K562 (cell line): ENCODE data around the gene GAMT. TPM values are rescaled to one million over a fixed set of nuclear protein-coding genes. Genes with fewer than 3 reads are reported as not detected.

ENCODE experiments used
- ATAC-seq: fragments of 200-7000 bp; cut with Tn5 transposase; 3 replicates; pipeline ENCODE4 v1.9.1; 2020; ENCODE audit warnings: moderate library complexity
- BruUV-seq: library from RNA; stranded (reverse); fragments of 400-500 nt; replicated peaks from 2 replicates; lab custom pipeline; 2021; lab: Mats Ljungman, UMichigan
- CTCF ChIA-PET: fragments of 300-600 bp; formaldehyde crosslinking; extraction: SDS; loops from one replicate; lab custom pipeline; 2021; ENCODE audit warnings: low intra/inter-chr PET ratio; lab: Yijun Ruan, JAX
- POLR2A ChIA-PET: fragments of 300-600, 350-650 bp; sonication (Branson Sonifier 250); formaldehyde crosslinking; extraction: SDS; loops from one replicate; lab custom pipeline; 2021; ENCODE audit warnings: antibody characterized with exemption, inconsistent platforms; lab: Yijun Ruan, JAX
- DNase-seq, 4 experiments: peaks; one replicate each; pipeline versions ENCODE4 v3.0.0 to v3.0.0-alpha.2; 2011 to 2018; ENCODE audit warnings: low spot score in 3 of 4, mixed read lengths in 3 of 4; ENCODE audit errors: extremely low read depth in 1 of 4
- FAIRE-seq: peaks from 2 replicates; lab custom pipeline; 2011; peaks lifted over from hg19 to GRCh38; lab: Jason Lieb, UNC
- H2AFZ ChIP-seq: 2 replicates; pipeline ENCODE4 v1.6.0; 2011; ENCODE audit warnings: low read depth, low read length, control low read depth, inconsistent platforms
- H3K27ac ChIP-seq: fragments of 200-600 bp; 3 replicates; pipeline ENCODE4 v1.8.0; 2011; ENCODE audit warnings: low read depth, mild to moderate bottlenecking, control low read depth, inconsistent platforms, low read length, moderate library complexity, mixed read lengths; ENCODE audit errors: extremely low read depth
- H3K27me3 ChIP-seq, 2 experiments: fragments of 300-600 bp in 1 of 2; 2 replicates in 1 of 2; 3 replicates in 1 of 2; pipeline versions ENCODE4 v1.6.0 to v1.8.0; 2011; ENCODE audit warnings: inconsistent platforms in 2 of 2, low read length in 2 of 2, mild to moderate bottlenecking in 1 of 2, mixed read lengths in 1 of 2, moderate library complexity in 1 of 2; ENCODE audit not compliant: control insufficient read depth in 2 of 2, insufficient read depth in 2 of 2
- H3K36me3 ChIP-seq: fragments of 300-600 bp; 3 replicates; pipeline ENCODE4 v1.8.0; 2011; ENCODE audit warnings: mild to moderate bottlenecking, low read length, inconsistent platforms; ENCODE audit not compliant: control insufficient read depth, insufficient read depth
- H3K4me1 ChIP-seq, 2 experiments: fragments of 200-600 bp in 1 of 2; replicated peaks in 1 of 2; 2 replicates in 1 of 2; 3 replicates in 1 of 2; pipeline versions ENCODE4 v1.5.1 to v1.8.0; 2011; ENCODE audit warnings: inconsistent platforms in 2 of 2, low read length in 2 of 2, mild to moderate bottlenecking in 1 of 2, mixed read lengths in 1 of 2, moderate library complexity in 1 of 2; ENCODE audit not compliant: control insufficient read depth in 2 of 2, insufficient read depth in 2 of 2
- H3K4me2 ChIP-seq: 2 replicates; pipeline ENCODE4 v1.6.1; 2011; ENCODE audit warnings: low read length, control low read depth, inconsistent platforms, mixed read lengths; ENCODE audit not compliant: insufficient read depth
- H3K4me3 ChIP-seq: fragments of 200-600 bp; sonication (generic), shearing (Covaris generic); 2 replicates; pipeline ENCODE4 v1.5.1; 2016; ENCODE audit warnings: control low read depth, inconsistent platforms
- H3K79me2 ChIP-seq: fragments of 200-600 bp; 3 replicates; pipeline ENCODE4 v1.8.0; 2011; ENCODE audit warnings: low read length, inconsistent platforms; ENCODE audit not compliant: control insufficient read depth, insufficient read depth
- H3K9ac ChIP-seq, 2 experiments: 2 replicates each; pipeline versions ENCODE4 v1.6.0 to v1.6.1; 2011; ENCODE audit warnings: low read depth in 2 of 2, low read length in 2 of 2, control low read depth in 1 of 2, inconsistent platforms in 1 of 2, mild to moderate bottlenecking in 1 of 2, mixed read lengths in 1 of 2; ENCODE audit not compliant: insufficient read depth in 1 of 2
- H3K9me1 ChIP-seq: one replicate; pipeline ENCODE4 v1.6.0; 2011; ENCODE audit warnings: inconsistent platforms, mild to moderate bottlenecking, low read length, moderate library complexity; ENCODE audit not compliant: control insufficient read depth, insufficient read depth
- H3K9me3 ChIP-seq: replicated peaks from 2 replicates; pipeline ENCODE4 v1.5.1; 2011; ENCODE audit warnings: low read depth, low read length, inconsistent platforms; ENCODE audit not compliant: control insufficient read depth, insufficient read depth
- H4K20me1 ChIP-seq: replicated peaks from 2 replicates; pipeline ENCODE4 v1.6.1; 2011; ENCODE audit warnings: low read length, inconsistent platforms, mixed read lengths; ENCODE audit not compliant: control insufficient read depth, insufficient read depth
- KDM1A ChIP-seq, 2 experiments: fragments of 450-650 bp; IDR thresholded peaks; 2 replicates each; pipeline ENCODE4 v1.6.1; 2016; ENCODE audit warnings: mild to moderate bottlenecking in 2 of 2
- MBD1 ChIP-seq: fragments of 250-450 bp; sonication (Bioruptor Pico); IDR thresholded peaks from 2 replicates; pipeline ENCODE4 v1.8.0; 2022; ENCODE audit warnings: inconsistent platforms
- NFIX ChIP-seq: fragments of 250-450 bp; sonication (Bioruptor Pico); IDR thresholded peaks from 2 replicates; pipeline ENCODE4 v1.4.0; 2020; ENCODE audit warnings: low read depth, mild to moderate bottlenecking, moderate library complexity
- POLR2G ChIP-seq: fragments of 200-400 bp; formaldehyde crosslinking; IDR thresholded peaks from 2 replicates; pipeline ENCODE4 v1.6.1; 2017; ENCODE audit warnings: low read depth, mild to moderate bottlenecking, antibody characterized with exemption, low read length, moderate library complexity
- RBFOX2 ChIP-seq: fragments of 200-400 bp; formaldehyde crosslinking; IDR thresholded peaks from 2 replicates; pipeline ENCODE4 v1.6.1; 2017; ENCODE audit warnings: low read depth, mild to moderate bottlenecking, low read length, moderate library complexity
- RBM22 ChIP-seq: fragments of 200-400 bp; formaldehyde crosslinking; IDR thresholded peaks from 2 replicates; pipeline ENCODE4 v1.6.1; 2018; ENCODE audit warnings: low read length, low read depth; ENCODE audit not compliant: poor library complexity, severe bottlenecking
- XRCC4 ChIP-seq: IDR thresholded peaks from one replicate; pipeline ENCODE4 v1.6.1; 2011; ENCODE audit not compliant: insufficient read depth, insufficient read length; ENCODE audit errors: extremely low read depth
- ZNF143 ChIP-seq: sonication (generic); formaldehyde crosslinking; IDR thresholded peaks from 2 replicates; pipeline ENCODE4 v1.9.0; 2022; ENCODE audit warnings: mild to moderate bottlenecking, missing genetic modification reagents
- ZNF263 ChIP-seq: sonication (generic); formaldehyde crosslinking; IDR thresholded peaks from 2 replicates; pipeline ENCODE4 v1.8.0; 2022; ENCODE audit warnings: mild to moderate bottlenecking, missing genetic modification reagents, borderline replicate concordance
- ZNF77 ChIP-seq: fragments of 250-450 bp; sonication (Bioruptor Pico); IDR thresholded peaks from 2 replicates; pipeline ENCODE4 v1.5.0; 2020
- WGBS: fragments of 100-300 bp; shearing (Covaris generic); methylation state at CpG from one replicate; pipeline ENCODE4 v1.1.6; 2016; ENCODE audit warnings: low coverage, mixed read lengths; ENCODE audit not compliant: insufficient coverage; ENCODE audit errors: missing lambda C conversion rate; 5-methylcytosine and 5-hydroxymethylcytosine counted together
- in situ Hi-C: fragments of 300-500 bp; cut with MboI; formaldehyde crosslinking; loops from 4 replicates; pipeline ENCODE4 v1.15.0; 2018; ENCODE audit warnings: inconsistent platforms, mixed read lengths
- intact Hi-C: fragments of 100-400 bp; cut with micrococcal nuclease; formaldehyde crosslinking; loops from 2 replicates; pipeline ENCODE4 v1.14.2; 2022
- polyA plus RNA-seq, 8 experiments: library from polyadenylated mRNA; depleted of rRNA in 4 of 8; stranded (reverse) in 5 of 8; unstranded in 3 of 8; fragments of >200 nt; fragmentation: Nextera tagmentation in 2 of 8; fragmentation: Illumina TruSeq in 1 of 8; extraction: Ambion mirVana in 2 of 8; extraction: Trizol in 1 of 8; gene quantifications; 2 replicates each; pipeline versions ENCODE4 v1.2.1 to v1.2.3, GENCODE V29; 2011 to 2014; ENCODE audit warnings: inconsistent platforms in 1 of 8, missing spikeins in 1 of 8
- total RNA-seq, 7 experiments: library from RNA; depleted of rRNA in 6 of 7; stranded (reverse); fragments of >200 nt in 6 of 7; fragmentation: Illumina TruSeq in 2 of 7; extraction: Trizol in 2 of 7; gene quantifications; 2 replicates each; pipeline versions ENCODE4 v1.2.1 to v1.2.3, GENCODE V29; 2011 to 2021; ENCODE audit warnings: low replicate concordance in 1 of 7
- TF ChIP-seq, protein P1 (sequence below): fragments of 250-450 bp; sonication (Bioruptor Pico); IDR thresholded peaks from 2 replicates; pipeline ENCODE4 v1.5.0; 2021; ENCODE audit warnings: mild to moderate bottlenecking, moderate library complexity

The GAMT gene
- total and polyA plus RNA-seq, 9 of the 15 experiments (the other 6 are each of a cell fraction or from before 2014, with no cell fraction given) = 1.3 to 35.3 (median 27.2) TPM

DNA sequence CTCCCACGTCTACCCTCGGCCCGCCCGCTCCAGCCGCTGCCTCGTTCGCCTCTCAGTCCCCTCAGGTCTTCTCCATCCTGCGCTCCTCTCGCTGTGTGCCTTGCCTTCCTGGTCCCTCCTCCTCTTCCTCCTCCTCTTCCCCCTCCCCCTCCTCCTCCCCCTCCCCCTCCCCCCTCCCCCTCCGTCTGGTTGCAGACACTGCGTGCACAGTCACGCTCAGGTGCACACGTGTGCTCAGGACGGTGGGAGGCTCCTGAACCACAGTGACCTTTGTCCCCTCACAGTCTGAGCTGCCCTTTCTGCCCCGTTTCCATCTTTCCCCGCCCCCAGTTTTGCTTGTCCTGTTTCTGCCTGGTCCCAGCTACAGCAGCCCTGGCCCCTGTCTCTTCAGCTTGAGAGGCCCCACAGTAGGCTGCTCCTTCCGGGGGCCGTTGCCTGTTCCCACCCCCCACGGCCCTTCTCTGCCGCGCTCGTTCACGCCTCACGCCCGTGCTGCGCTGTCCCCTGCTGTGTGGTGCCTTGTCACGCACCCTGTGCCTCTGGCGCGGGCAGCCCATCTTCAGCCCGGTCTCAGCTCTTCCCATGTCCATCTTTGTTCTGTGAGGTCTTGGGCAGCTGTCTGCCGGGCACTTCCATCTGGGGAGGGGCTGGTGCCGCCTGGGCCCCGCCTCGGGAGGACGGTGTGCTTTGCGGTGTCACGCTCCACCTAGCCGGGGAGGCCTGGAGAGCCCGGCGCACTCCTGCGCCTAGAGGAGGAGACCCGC is 23.0 kb upstream of the GAMT start:
- Histone ChIP-seq H3K9me1 (peaks cover 4% of the 10 kb centered on the region), H3K4me2 (no peak overlapping the region), H2AFZ (no peak overlapping the region), H3K9ac (no peak overlapping the region), H3K79me2 (peaks cover 62% of the 10 kb centered on the region), H3K4me1 (peaks cover 0 to 47% of the 10 kb centered on the region in 2 experiments; a peak in 2 of 5 replicates), H3K9me3 (no peaks in the 10 kb centered on the region), H3K36me3 (peaks cover 98% of the 10 kb centered on the region), H3K4me3 (no peak overlapping the region), H3K27me3 (no peaks in the 10 kb centered on the region), H3K27ac (no peak overlapping the region), H4K20me1 (peaks cover 11% of the 10 kb centered on the region; the same call in 1 of the 2 replicates)
- ATAC-seq (no peak), FAIRE-seq (no peak), DNase-seq (peak in 1 of 4 experiments; percentile 29)
- no TSS peak for BruUV-seq
- ChIA-PET CTCF (no interaction called here), POLR2A (interaction anchor here (1.1 to 2.4 kb wide), 3 partner anchors 8 to 15 kb away, joined by 3 to 6 read pairs (median 3); no protein-coding TSS in a partner anchor)
- in situ Hi-C loops = no loop called here
- TF ChIP-seq NFIX (CRISPR knock-in tag) = no peak
- TF ChIP-seq KDM1A (IDR thresholded peaks at IDR 0.05) = peak in 1 of 2 experiments; percentile 70; a peak in 1 of 4 replicates
- TF ChIP-seq, protein P1, sequence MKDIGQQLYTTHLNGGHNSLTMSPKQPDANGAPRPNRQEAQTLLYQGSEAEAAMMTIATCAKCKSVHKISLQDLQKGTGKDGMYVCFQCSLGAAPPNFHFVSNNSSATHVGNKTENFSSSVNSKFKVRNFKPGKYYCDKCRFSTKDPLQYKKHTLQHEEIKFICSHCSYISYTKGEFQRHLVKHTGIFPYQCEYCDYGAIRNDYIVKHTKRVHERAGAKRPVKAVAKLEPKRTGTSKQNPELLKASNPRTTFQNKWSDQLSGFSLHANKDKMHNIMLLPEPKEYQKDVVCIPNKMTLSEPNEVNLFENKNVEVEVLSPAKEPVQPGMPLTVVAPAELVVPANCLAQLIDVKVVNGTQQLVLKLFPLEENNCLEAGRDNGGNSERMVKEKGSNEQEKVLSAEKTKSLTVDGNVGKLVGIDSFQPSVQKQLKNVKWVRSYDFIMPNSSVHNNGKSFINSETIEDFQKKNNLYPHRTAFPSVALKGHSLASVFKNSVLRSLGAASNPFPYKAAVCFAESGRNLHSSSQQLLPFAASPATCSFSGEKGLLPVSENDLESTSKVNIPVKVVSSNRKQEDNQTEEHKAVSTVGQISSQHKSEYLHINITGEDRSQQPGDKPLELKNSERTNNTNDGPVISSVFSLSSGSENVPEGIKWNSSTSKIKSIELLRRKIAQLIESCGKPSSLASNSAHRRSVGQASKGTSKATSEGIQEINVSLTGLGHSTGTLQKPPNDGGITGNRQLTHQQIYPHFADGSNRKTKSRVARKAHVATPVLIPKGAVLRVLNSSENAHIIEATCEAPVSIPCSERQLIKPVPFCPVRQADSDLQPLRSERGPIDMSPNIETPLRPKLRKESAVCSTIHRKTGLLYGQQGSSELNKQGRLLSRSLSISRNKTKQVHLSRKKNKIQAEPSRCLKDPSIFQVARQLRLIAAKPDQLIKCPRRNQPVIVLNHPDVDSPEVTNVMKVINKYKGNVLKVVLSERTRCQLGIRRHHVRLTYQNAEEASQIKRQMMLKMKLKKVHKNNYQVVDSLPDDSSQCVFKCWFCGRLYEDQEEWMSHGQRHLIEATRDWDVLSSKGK (CRISPR knock-in tag) = no peak
- peak; percentile 60 for TF ChIP-seq RBM22
- TF ChIP-seq ZNF77 = no peak
- peak; percentile 26 for TF ChIP-seq RBFOX2
- TF ChIP-seq ZNF143 (CRISPR knock-in tag) = no peak
- TF ChIP-seq ZNF263 (CRISPR knock-in tag) = peak; percentile 30; the same call in 1 of the 2 replicates
- TF ChIP-seq XRCC4 = no peak
- no peak for TF ChIP-seq MBD1 (CRISPR knock-in tag)
- peak; percentile 67 for TF ChIP-seq POLR2G
- WGBS = 93% methylated on average over 26 of the region's 42 CpGs
- intact Hi-C loops = no loop called here
